SK-N-SH (cell line): Measurements from ENCODE around the gene SFI1.

ENCODE experiments used
- CTCF ChIP-seq: fragments of 200-600 bp; sonication (generic); IDR thresholded peaks from 2 replicates; pipeline ENCODE4 v1.6.1; 2017; ENCODE audit warnings: antibody characterized with exemption, mild to moderate bottlenecking, moderate library complexity
- EZH2phosphoT487 ChIP-seq: fragments of 200-600 bp; sonication (generic); IDR thresholded peaks from 2 replicates; pipeline ENCODE4 v1.6.1; 2017; ENCODE audit warnings: low read depth, mixed run types, mild to moderate bottlenecking, antibody characterized with exemption, moderate library complexity, borderline replicate concordance
- FOSL2 ChIP-seq: IDR thresholded peaks from 2 replicates; pipeline ENCODE4 v1.4.0; 2012; ENCODE audit warnings: low read depth, mild to moderate bottlenecking, moderate library complexity, borderline replicate concordance
- MEF2A ChIP-seq: IDR thresholded peaks from 2 replicates; pipeline ENCODE4 v1.4.0; 2012; ENCODE audit warnings: low read depth, borderline replicate concordance
- PBX3 ChIP-seq: IDR thresholded peaks from 2 replicates; pipeline ENCODE4; 2012
- POLR2AphosphoS5 ChIP-seq: IDR thresholded peaks from 2 replicates; pipeline ENCODE4 v1.6.1; 2012; ENCODE audit warnings: low read depth, low read length
- RAD21 ChIP-seq: IDR thresholded peaks from 2 replicates; pipeline ENCODE4 v1.6.1; 2012; ENCODE audit warnings: mild to moderate bottlenecking, low read length
- SIN3A ChIP-seq: IDR thresholded peaks from 2 replicates; pipeline ENCODE4 v1.6.1; 2012; ENCODE audit warnings: low read depth, mild to moderate bottlenecking, low read length, moderate library complexity, borderline replicate concordance
- TCF12 ChIP-seq: IDR thresholded peaks from 2 replicates; pipeline ENCODE4 v1.4.0; 2012
- YY1 ChIP-seq: IDR thresholded peaks from 2 replicates; pipeline ENCODE4 v1.4.0; 2012; ENCODE audit warnings: low read depth, mild to moderate bottlenecking
- ZBTB33 ChIP-seq: IDR thresholded peaks from 2 replicates; pipeline ENCODE4 v1.4.0; 2012; ENCODE audit warnings: low read depth, borderline replicate concordance

- no peak for TF ChIP-seq CTCF
- TF ChIP-seq RAD21 = no peak
- TF ChIP-seq YY1 = no peak
- no peak for TF ChIP-seq POLR2AphosphoS5
- no peak for TF ChIP-seq EZH2phosphoT487
- no peak for TF ChIP-seq TCF12
- no peak for TF ChIP-seq FOSL2
- TF ChIP-seq ZBTB33 = no peak
- no peak for TF ChIP-seq PBX3
- TF ChIP-seq SIN3A = no peak
- TF ChIP-seq MEF2A = no peak
These were observed 109.7 kb downstream of the SFI1 start for GRCh38 chr22:31605851-31606585.
